DOHH2 (cell line): Measurements from ENCODE around the gene IFNA8.

ENCODE experiments used
- CTCF ChIP-seq: fragments of 200-600 bp; sonication (generic); IDR thresholded peaks from one replicate; pipeline ENCODE4 v1.5.1; 2014; ENCODE audit warnings: antibody characterized with exemption, mild to moderate bottlenecking, low read depth, low read length; ENCODE audit not compliant: poor library complexity, severe bottlenecking
- EZH2phosphoT487 ChIP-seq: fragments of 200-600 bp; sonication (generic); IDR thresholded peaks from 2 replicates; pipeline ENCODE4 v1.6.1; 2017; ENCODE audit warnings: borderline replicate concordance, mild to moderate bottlenecking, antibody characterized with exemption, low read length, moderate library complexity, mixed read lengths

GRCh38 chr9:21408817-21409216, at the start of gene IFNA8:
- no peak for TF ChIP-seq CTCF
- TF ChIP-seq EZH2phosphoT487, result no peak
